ENCODE results near the gene LSR. TPM values are rescaled to one million over a fixed set of nuclear protein-coding genes. Genes with fewer than 3 reads are reported as not detected.
A peak's percentile ranks its signal among the peaks of the same experiment; 100 is the strongest.

LSR gene
- total RNA-seq, 1 experiment from 2014 or later, result 211 TPM

DNA sequence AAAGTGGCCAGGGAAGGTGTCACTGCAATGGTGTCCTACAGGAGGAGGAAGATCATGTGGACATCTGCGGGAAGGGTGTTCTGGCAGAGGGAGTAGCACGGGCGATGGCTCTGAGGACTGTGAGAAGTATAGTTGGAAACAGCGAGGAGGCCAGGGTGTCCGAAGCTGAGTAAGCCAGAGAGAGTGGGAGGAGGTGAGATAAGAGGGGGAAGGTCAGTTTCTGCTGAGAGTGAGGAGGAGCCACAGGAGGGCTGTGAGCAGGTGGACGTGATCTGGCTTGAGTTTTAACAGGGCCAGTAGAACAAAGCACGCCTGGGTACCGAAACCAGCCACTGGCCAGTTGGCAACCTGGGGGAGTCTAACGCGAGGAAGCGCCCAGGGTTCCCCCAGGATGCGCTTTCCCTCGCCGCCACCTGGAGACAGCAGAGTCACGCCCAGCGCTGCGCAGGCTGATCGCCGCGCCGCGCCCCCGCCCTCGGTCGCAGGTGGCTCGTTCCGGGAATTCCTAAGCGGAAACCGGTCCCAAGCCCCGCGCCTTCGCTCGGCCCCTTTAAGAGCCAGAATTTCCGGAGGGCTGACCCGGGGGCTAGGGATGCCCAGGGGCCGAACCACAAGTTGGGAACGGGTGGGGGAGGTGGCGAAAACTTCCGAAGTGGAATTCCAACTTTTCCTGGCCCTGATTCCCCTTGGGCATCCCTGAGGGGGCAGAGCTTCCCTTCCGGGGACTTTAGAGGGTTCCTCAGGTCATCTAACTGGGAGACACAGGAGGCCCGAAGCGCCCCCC is 1.1 kb upstream of the LSR start:
- no TSS peak for BruUV-seq (replicated peaks)
- ATAC-seq (peak; percentile 75), DNase-seq (ENCODE audit: low read depth, low spot score) (peak; percentile 95)
- TF ChIP-seq SP1 (IDR thresholded peaks at IDR 0.05; ENCODE audit: low read depth), result peak; percentile 72
- peak; percentile 74 for TF ChIP-seq RAD21 (IDR thresholded peaks at IDR 0.05; ENCODE audit: low read depth)
- TF ChIP-seq EGR1 (IDR thresholded peaks at IDR 0.05; ENCODE audit: low read depth), result peak; percentile 89
- TF ChIP-seq TCF7L2 (IDR thresholded peaks at IDR 0.05; ENCODE audit: borderline replicate concordance, extremely low read depth, insufficient read depth, insufficient read length), result no peak
- TF ChIP-seq, protein P1, sequence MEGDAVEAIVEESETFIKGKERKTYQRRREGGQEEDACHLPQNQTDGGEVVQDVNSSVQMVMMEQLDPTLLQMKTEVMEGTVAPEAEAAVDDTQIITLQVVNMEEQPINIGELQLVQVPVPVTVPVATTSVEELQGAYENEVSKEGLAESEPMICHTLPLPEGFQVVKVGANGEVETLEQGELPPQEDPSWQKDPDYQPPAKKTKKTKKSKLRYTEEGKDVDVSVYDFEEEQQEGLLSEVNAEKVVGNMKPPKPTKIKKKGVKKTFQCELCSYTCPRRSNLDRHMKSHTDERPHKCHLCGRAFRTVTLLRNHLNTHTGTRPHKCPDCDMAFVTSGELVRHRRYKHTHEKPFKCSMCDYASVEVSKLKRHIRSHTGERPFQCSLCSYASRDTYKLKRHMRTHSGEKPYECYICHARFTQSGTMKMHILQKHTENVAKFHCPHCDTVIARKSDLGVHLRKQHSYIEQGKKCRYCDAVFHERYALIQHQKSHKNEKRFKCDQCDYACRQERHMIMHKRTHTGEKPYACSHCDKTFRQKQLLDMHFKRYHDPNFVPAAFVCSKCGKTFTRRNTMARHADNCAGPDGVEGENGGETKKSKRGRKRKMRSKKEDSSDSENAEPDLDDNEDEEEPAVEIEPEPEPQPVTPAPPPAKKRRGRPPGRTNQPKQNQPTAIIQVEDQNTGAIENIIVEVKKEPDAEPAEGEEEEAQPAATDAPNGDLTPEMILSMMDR (IDR thresholded peaks at IDR 0.05 in 2 of 3, conservative IDR thresholded peaks at IDR 0.05 in 1 of 3; ENCODE audit: borderline replicate concordance in 1 of 3, insufficient read depth in 1 of 3, low read depth in 2 of 3, low read length in 2 of 3), result peak in 2 of 3 experiments; percentile 51 to 61; a peak in 5 of 6 replicates
- TF ChIP-seq POLR2A (IDR thresholded peaks at IDR 0.05; ENCODE audit: borderline replicate concordance, extremely low read depth, insufficient read depth, insufficient read length), result peak; percentile 40
- TF ChIP-seq, protein P2, sequence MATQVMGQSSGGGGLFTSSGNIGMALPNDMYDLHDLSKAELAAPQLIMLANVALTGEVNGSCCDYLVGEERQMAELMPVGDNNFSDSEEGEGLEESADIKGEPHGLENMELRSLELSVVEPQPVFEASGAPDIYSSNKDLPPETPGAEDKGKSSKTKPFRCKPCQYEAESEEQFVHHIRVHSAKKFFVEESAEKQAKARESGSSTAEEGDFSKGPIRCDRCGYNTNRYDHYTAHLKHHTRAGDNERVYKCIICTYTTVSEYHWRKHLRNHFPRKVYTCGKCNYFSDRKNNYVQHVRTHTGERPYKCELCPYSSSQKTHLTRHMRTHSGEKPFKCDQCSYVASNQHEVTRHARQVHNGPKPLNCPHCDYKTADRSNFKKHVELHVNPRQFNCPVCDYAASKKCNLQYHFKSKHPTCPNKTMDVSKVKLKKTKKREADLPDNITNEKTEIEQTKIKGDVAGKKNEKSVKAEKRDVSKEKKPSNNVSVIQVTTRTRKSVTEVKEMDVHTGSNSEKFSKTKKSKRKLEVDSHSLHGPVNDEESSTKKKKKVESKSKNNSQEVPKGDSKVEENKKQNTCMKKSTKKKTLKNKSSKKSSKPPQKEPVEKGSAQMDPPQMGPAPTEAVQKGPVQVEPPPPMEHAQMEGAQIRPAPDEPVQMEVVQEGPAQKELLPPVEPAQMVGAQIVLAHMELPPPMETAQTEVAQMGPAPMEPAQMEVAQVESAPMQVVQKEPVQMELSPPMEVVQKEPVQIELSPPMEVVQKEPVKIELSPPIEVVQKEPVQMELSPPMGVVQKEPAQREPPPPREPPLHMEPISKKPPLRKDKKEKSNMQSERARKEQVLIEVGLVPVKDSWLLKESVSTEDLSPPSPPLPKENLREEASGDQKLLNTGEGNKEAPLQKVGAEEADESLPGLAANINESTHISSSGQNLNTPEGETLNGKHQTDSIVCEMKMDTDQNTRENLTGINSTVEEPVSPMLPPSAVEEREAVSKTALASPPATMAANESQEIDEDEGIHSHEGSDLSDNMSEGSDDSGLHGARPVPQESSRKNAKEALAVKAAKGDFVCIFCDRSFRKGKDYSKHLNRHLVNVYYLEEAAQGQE (IDR thresholded peaks at IDR 0.05; ENCODE audit: low read depth), result no peak
- peak; percentile 41; the same call in 1 of the 2 replicates for TF ChIP-seq SIN3A (IDR thresholded peaks at IDR 0.05; ENCODE audit: low read depth)
- TF ChIP-seq, protein P3, sequence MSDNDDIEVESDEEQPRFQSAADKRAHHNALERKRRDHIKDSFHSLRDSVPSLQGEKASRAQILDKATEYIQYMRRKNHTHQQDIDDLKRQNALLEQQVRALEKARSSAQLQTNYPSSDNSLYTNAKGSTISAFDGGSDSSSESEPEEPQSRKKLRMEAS (IDR thresholded peaks at IDR 0.05), result peak; percentile 81
- TF ChIP-seq, protein P4, sequence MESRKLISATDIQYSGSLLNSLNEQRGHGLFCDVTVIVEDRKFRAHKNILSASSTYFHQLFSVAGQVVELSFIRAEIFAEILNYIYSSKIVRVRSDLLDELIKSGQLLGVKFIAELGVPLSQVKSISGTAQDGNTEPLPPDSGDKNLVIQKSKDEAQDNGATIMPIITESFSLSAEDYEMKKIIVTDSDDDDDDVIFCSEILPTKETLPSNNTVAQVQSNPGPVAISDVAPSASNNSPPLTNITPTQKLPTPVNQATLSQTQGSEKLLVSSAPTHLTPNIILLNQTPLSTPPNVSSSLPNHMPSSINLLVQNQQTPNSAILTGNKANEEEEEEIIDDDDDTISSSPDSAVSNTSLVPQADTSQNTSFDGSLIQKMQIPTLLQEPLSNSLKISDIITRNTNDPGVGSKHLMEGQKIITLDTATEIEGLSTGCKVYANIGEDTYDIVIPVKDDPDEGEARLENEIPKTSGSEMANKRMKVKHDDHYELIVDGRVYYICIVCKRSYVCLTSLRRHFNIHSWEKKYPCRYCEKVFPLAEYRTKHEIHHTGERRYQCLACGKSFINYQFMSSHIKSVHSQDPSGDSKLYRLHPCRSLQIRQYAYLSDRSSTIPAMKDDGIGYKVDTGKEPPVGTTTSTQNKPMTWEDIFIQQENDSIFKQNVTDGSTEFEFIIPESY (IDR thresholded peaks at IDR 0.05; ENCODE audit: extremely low read depth, insufficient replicate concordance, low read length), result no peak
- TF ChIP-seq CBX3 (IDR thresholded peaks at IDR 0.05; ENCODE audit: low read depth), result peak; percentile 8; the same call in 1 of the 2 replicates
- TF ChIP-seq POLR2AphosphoS5 (IDR thresholded peaks at IDR 0.05; ENCODE audit: low read depth, low read length), result peak; percentile 89
- TF ChIP-seq ELF1 (IDR thresholded peaks at IDR 0.05; ENCODE audit: borderline replicate concordance, low read depth), result no peak; the same call in 1 of the 2 replicates
- H3K9me2 ChIP-seq (ENCODE audit: insufficient read depth), result no peaks in the 10 kb centered on the region
- peak overlapping the region; percentile 93 for H3K9ac ChIP-seq (ENCODE audit: low read length)
- H3K79me2 ChIP-seq (ENCODE audit: insufficient read depth, low read length), result peaks cover 37% of the 10 kb centered on the region
- peaks cover 10 to 26% of the 10 kb centered on the region in 2 experiments for H3K4me1 ChIP-seq (ENCODE audit: control insufficient read depth in 1 of 2, insufficient read depth in 2 of 2, low read length in 2 of 2)
- H3K4me3 ChIP-seq (replicated peaks in 1 of 2; ENCODE audit: low read depth in 1 of 2, low read length in 2 of 2), result peak overlapping the region; percentile 98 to 99
- RAD21 ChIA-PET (ENCODE audit: low non-redundant PET in 1 of 2, low total read pairs in 2 of 2, uncharacterized antibody in 2 of 2, unreplicated experiment in 2 of 2), result no interaction called here
- H3K36me3 ChIP-seq (ENCODE audit: control insufficient read depth in 1 of 2, insufficient read depth in 2 of 2, low read length in 2 of 2), result peaks cover 7 to 17% of the 10 kb centered on the region in 2 experiments; a peak in 3 of 4 replicates
- intact Hi-C loops (cut with micrococcal nuclease), result loop anchor here (5.0 kb wide), 2 partner anchors 85 to 180 kb away; no protein-coding TSS in a partner anchor
- CTCF ChIA-PET, result interaction anchor here (1.5 kb wide), 1 partner anchor 106 kb away, joined by 4 read pairs; no protein-coding TSS in a partner anchor
- H4K20me1 ChIP-seq (ENCODE audit: insufficient read depth), result peaks cover 4% of the 10 kb centered on the region; the same call in 1 of the 2 replicates
- POLR2A ChIA-PET, result interaction anchor here (1.0 kb wide), 1 partner anchor 761 kb away, joined by 3 read pairs; the partner anchor contains the start of gene SYNE4
- H3K27me3 ChIP-seq (ENCODE audit: insufficient read depth, low read length), result no peaks in the 10 kb centered on the region
- peak overlapping the region; percentile 93 for H3K4me2 ChIP-seq (ENCODE audit: low read length)
- H2AFZ ChIP-seq (ENCODE audit: low read depth, low read length, poor library complexity, severe bottlenecking), result no peak overlapping the region
- 0 out of 4 replicates have a peak, but pooled peaks cover 0 to 5% of the 10 kb centered on the region in 2 experiments for H3K9me3 ChIP-seq (ENCODE audit: control insufficient read depth in 1 of 2, insufficient read depth in 1 of 2, low read depth in 1 of 2, low read length in 2 of 2)
- peak overlapping the region; percentile 98 for H3K27ac ChIP-seq (ENCODE audit: low read depth, low read length)
